OCI-M2 (cell line): Measurements from ENCODE around the gene PNMA6E.

Experiments
- DNase-seq: peaks from one replicate; lab custom pipeline; 2025; ENCODE audit not compliant: unreplicated experiment; lab: John Stamatoyannopoulos, UW

PNMA6E gene

GRCh38 chrX:153438532-153438931 is 37.4 kb upstream of the PNMA6E start:
- no peak for DNase-seq

DNA sequence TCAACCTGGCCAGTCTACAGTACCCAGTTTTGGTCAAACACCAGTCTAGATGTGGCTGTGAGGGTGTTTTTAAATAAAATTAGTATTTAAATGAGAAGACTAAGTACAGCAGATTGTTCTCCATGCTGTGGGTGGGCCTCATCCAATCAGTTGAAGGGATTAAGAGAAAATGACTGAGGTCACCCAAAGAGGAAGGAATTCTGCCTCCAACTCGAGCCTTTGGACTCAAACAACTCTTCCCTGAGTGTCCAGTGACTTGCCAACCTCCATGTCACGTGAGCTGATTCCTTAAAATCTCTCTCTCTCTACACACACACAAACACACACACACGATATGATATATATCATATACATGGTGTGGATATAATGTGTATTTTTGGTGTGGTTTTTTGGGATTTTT is 34.7 kb upstream of the PNMA6E start:
- DNase-seq, result no peak

- DNase-seq, result no peak
These were observed 33.7 kb upstream of the PNMA6E start for GRCh38 chrX:153434801-153435200.

DNA sequence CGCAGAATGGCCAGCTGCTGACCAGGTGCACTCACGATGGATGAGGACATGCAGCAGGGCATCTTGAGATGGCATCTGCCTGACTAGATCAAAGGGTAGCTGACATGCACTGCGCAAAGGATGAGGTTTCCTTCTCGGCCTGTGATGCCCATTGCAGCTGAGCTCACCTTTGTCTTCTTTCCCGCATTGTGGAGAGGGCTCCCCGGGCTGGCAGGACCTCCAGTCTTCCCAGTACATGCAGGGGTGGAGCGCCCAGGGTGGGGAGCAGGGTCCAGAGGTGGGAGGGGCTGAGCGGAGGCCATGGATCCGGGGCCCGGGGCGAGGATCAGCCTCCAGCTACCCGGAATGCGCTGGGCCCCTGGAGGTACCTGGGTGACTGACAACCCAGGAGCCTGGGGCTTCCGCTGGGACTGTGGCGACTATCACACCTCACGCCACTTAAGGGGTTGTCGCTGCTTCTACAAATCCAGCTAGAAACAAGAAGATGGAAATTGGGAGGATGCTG is 32.7 kb upstream of the PNMA6E start:
- no peak for DNase-seq

DNA sequence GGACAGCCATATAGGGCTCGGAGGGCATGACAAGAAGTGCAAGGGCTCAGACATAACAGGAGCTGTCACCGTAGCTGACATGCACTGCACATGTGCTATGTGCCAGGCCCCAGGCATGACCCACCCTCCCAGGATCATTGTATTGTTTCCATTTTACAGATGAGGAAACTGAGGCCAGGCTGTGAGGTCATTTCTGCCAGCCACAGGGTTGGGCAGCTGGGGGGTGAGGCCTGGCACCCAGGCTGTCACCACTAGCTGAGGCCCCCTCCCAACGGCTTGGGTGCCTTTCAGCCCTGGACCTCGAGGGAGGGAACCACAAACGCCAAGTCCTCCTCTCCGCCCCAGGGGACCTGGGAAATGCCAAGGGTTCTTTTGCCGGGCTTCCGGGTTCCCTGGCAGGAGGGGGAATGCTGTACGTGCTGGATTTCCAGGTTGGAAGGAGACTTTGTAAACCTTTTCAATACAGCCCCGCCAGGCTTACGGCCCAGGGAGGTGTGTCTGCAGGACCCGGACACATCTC is 32.1 kb upstream of the PNMA6E start:
- DNase-seq, result no peak

GRCh38 chrX:153430796-153431195 is 29.6 kb upstream of the PNMA6E start:
- DNase-seq, result no peak

DNA sequence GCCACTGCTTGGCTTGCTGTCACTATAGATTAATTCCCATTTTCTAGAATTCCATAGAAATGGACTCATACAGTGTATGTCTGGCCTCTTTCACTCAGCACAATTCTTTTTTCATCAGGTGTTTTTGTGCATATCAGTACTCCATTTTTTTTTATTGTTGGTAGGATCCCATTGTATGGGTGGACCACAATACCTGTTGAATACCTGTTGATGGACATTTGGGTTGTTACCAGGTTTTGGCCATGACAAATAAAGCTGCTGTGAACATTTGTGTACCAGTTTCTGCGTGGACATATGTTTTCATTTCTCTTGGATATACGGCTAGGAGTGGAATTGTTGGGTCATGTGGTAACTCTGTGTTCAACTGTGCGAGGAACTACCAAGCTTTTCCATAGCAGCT is 25.1 kb upstream of the PNMA6E start:
- no peak for DNase-seq

- DNase-seq, result no peak
These were observed 22.5 kb upstream of the PNMA6E start for GRCh38 chrX:153423652-153424051.

DNA sequence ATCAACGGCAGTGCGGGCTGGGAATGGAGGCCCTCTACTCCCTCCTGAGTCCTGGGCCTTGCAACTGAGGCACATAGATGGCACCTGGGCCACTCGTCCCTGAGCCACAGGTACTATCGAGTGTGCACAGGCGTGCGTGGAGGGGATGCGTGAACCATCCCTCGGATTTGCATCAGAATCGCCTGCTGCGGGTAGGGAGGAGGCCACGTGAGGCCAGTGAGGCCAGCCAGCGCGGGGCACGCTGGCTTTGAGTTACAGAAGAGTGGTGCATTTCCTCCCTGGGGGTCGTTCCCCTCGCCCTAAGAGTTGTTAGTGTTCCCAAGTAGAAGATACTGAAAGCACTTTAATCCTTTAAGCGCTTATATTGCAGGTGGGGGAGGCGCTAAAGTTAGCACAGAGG is 20.7 kb upstream of the PNMA6E start:
- DNase-seq, result no peak

- DNase-seq, result no peak
These were observed 19.9 kb upstream of the PNMA6E start for GRCh38 chrX:153420851-153421599.

GRCh38 chrX:153417637-153418036 is 16.5 kb upstream of the PNMA6E start:
- no peak for DNase-seq

GRCh38 chrX:153416781-153417450 is 15.8 kb upstream of the PNMA6E start:
- no peak for DNase-seq

GRCh38 chrX:153414856-153415510 is 13.8 kb upstream of the PNMA6E start:
- no peak for DNase-seq

GRCh38 chrX:153413731-153414130 is 12.6 kb upstream of the PNMA6E start:
- DNase-seq, result no peak

DNA sequence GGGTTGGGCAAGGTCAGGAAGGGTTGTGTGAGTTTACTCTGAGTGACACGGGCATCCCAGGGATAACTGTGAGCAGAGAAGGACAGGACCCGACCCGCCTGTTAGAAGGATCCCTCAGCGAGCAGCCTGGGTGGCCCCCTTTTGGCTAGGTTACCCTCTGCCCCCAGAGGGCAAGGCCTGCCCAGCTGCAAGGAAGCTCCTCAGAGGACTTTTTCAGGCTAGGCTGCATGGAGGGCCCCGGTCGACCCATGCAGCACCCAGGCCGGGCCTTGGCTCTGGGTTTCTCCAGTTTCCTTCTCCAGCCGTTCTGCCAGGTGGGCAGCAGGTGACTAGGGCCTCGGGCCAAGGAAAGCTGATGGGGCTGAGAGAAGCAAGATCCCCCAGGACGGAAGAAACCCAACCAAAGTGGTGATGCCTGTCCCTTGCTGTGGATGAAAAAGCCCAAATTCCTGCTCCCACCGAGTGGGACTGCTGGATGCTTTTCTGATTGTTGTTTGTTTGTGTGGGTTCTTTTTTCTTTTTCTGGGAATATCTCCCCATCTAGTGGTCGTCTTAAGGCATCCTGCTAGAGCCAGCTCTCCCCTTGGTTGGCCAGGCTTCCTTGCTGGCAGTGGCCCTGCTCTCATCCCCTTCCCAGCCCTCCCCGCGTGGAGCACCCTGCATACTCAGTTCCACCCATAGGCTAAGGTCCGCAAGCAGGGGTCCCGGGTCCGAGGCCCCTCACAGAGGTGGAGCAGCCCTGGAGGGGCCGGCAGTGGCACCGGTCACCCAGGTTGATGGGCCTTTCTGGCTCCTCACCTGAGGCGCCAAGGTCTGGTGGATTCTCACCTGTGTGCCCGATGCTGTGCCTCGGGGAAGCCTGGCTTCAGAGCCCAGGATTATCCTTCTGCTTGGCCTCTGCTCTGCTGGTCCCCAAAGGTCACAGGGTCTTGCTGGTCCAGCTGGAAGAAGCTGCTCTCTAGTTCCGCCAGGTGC is 11.9 kb upstream of the PNMA6E start:
- DNase-seq, result no peak

GRCh38 chrX:153411988-153412574 is 10.9 kb upstream of the PNMA6E start:
- DNase-seq, result no peak

- DNase-seq, result no peak
These were observed 10.3 kb upstream of the PNMA6E start, which contains the start of gene ZFP92 for GRCh38 chrX:153411255-153411987. ZFP92 (plus strand) TSS chrX:153411472; CDS start chrX:153418323, 6,851 bp downstream.

GRCh38 chrX:153410888-153411254 is 9.7 kb upstream of the PNMA6E start:
- no peak for DNase-seq

DNA sequence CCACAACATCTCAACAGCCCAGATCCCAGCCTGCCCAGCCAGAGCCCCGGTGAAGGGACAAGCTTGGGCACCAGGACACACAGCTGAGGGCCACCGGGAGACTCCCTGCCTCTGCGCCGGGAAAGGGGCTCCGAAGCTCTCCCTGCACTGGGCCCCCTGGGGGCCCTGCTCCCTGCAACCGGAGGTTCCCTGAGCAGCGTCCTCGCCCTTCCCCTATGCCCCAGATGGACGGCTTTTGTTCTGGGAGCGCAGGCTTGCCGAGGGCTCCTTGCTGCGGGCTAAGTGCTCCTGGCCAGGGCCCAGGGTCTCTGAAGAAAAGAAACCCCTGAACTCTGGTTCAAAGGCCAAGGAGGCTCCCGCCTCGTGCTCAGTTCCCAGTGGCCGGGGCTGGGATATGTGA is 9.2 kb upstream of the PNMA6E start:
- no peak for DNase-seq
